Activated naive CD4-positive, alpha-beta T cell treated with Interleukin-2 at 50 U/mL for 16 hours (primary cell): Measurements from ENCODE around the gene HSPA13.
"Not testable (repeated sequence)": the region's sequence is repeated elsewhere in the genome, so short reads cannot be mapped to it uniquely, and the experiment has no call there.

Source experiments
- DNase-seq: peaks from one replicate; pipeline ENCODE4 v3.0.0-alpha.2; 2020

HSPA13 gene

GRCh38 chr21:14382835-14383595 lies at the start of gene HSPA13:
Gene HSPA13, minus strand, starts transcription at chr21:14383146. Its CDS starts 27 bp downstream, at chr21:14383119.
- peak; percentile 99 for DNase-seq

- DNase-seq, result no peak
These were observed 36.0 kb upstream of the HSPA13 start for GRCh38 chr21:14418920-14419319.

GRCh38 chr21:14414932-14415508 lies 32.1 kb upstream of the HSPA13 start:
- no peak for DNase-seq

- DNase-seq, result no peak
These were observed 23.0 kb upstream of the HSPA13 start for GRCh38 chr21:14405962-14406361.

- no peak for DNase-seq
These were observed 22.3 kb upstream of the HSPA13 start for GRCh38 chr21:14405225-14405624.

GRCh38 chr21:14403681-14404318 lies 20.9 kb upstream of the HSPA13 start:
- DNase-seq, result no peak

- DNase-seq, result no peak
These were observed 18.3 kb upstream of the HSPA13 start for GRCh38 chr21:14401217-14401616.

- DNase-seq, result no peak
These were observed 5.3 kb upstream of the HSPA13 start for GRCh38 chr21:14388282-14388681.

GRCh38 chr21:14384453-14384852 lies 1.5 kb upstream of the HSPA13 start:
- no peak for DNase-seq

GRCh38 chr21:14383596-14384180 lies 742 bp upstream of the HSPA13 start:
- DNase-seq, result no peak

- peak; percentile 52 for DNase-seq
These were observed 486 bp downstream of the HSPA13 start for GRCh38 chr21:14382486-14382834.

- no peak for DNase-seq
These were observed 6.1 kb downstream of the HSPA13 start for GRCh38 chr21:14376854-14377253.

- no peak for DNase-seq
These were observed 15.9 kb downstream of the HSPA13 start for GRCh38 chr21:14366998-14367397.

- no peak for DNase-seq
These were observed 21.0 kb downstream of the HSPA13 start for GRCh38 chr21:14361958-14362357.

GRCh38 chr21:14358775-14359174 lies 24.2 kb downstream of the HSPA13 start:
- DNase-seq, result no peak

- DNase-seq, result no peak
These were observed 26.2 kb downstream of the HSPA13 start for GRCh38 chr21:14356746-14357145.

GRCh38 chr21:14354515-14354914 lies 28.4 kb downstream of the HSPA13 start:
- DNase-seq, result no peak

GRCh38 chr21:14353726-14354125 lies 29.2 kb downstream of the HSPA13 start:
- no peak for DNase-seq

GRCh38 chr21:14353231-14353630 lies 29.7 kb downstream of the HSPA13 start:
- no peak for DNase-seq

- DNase-seq, result not testable (repeated sequence)
These were observed 55.6 kb downstream of the HSPA13 start for GRCh38 chr21:14327346-14327745.

GRCh38 chr21:14325595-14325994 lies 57.4 kb downstream of the HSPA13 start:
- no peak for DNase-seq
